NK-92 (cell line): ENCODE data around the gene TRAPPC2L.

Source experiments
- DNase-seq: peaks from one replicate; lab custom pipeline; 2025; ENCODE audit not compliant: unreplicated experiment; lab: John Stamatoyannopoulos, UW

The TRAPPC2L gene, protein sequence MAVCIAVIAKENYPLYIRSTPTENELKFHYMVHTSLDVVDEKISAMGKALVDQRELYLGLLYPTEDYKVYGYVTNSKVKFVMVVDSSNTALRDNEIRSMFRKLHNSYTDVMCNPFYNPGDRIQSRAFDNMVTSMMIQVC

DNA sequence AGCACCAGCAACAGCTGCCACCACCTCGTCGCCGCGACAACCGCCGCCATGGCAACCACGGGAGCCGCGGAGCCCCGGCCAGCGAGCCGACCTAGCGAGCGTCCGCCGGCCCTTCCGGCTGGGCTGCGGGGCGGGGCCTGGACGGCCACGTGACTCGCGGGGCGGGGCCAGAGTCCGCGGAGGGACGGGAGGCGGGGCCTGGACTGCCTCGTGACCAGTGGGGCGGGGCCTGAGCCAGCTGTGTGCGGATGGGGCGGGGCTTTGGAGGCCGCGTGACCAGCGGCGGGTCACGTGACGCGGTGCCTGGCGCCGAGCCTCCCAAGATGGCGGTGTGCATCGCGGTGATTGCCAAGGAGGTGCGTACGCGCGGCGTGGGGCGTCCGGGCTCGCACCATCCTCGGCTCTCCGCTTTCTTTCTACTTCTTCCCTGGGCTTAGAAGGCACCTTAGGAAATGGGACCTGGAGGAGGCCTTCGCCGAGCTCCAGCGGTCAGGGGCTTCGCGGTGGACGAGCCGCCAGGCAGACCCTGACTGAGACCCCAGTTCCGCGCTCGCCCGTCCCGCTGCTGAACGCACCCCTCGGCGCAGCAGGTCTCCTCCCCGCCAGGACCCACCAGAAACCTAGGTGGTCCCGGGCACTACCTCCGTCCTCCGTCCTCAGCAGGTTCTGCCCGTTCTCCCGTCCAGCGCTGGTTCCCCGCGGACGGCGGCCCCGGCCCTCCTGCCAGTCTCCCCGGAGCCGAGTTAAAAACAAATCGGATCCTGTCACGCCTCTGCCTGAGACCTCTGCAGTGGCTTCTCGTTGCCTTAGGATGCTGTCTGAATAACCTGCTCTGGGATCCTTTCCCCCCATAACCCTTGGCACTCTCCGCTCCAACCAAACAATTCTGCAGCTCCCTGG, at the start of gene TRAPPC2L, which contains the start of gene GALNS:
Gene TRAPPC2L (plus strand): TSS at position 300 of the 900 bp plus-strand sequence. CDS start 24 bp downstream, at position 324.
Gene GALNS (minus strand): TSS at position 120 of the 900 bp plus-strand sequence. CDS start 70 bp downstream, at position 50.
- DNase-seq: peak; percentile 85

DNA sequence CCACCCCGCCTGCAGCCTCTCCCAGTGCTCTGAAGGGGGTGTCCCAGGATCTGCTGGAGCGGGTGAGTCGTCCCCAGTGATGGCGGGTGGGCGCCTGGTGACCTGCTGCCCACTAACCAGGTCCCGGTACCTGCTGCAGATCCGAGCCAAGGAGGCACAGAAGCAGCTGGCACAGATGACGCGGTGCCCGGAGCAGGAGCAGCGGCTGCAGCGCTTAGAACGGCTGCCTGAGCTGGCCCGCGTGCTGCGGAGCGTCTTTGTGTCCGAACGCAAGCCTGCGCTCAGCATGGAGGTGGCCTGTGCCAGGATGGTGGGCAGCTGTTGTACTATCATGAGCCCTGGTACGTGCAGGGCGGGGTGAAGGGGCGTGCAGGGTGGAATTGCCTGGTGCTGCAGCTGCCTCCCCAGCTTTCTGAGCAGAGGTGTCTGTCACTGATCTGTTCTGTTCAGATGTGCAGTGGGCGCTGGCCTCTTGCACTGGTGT, 49.7 kb upstream of the TRAPPC2L start:
- DNase-seq: no peak

DNA sequence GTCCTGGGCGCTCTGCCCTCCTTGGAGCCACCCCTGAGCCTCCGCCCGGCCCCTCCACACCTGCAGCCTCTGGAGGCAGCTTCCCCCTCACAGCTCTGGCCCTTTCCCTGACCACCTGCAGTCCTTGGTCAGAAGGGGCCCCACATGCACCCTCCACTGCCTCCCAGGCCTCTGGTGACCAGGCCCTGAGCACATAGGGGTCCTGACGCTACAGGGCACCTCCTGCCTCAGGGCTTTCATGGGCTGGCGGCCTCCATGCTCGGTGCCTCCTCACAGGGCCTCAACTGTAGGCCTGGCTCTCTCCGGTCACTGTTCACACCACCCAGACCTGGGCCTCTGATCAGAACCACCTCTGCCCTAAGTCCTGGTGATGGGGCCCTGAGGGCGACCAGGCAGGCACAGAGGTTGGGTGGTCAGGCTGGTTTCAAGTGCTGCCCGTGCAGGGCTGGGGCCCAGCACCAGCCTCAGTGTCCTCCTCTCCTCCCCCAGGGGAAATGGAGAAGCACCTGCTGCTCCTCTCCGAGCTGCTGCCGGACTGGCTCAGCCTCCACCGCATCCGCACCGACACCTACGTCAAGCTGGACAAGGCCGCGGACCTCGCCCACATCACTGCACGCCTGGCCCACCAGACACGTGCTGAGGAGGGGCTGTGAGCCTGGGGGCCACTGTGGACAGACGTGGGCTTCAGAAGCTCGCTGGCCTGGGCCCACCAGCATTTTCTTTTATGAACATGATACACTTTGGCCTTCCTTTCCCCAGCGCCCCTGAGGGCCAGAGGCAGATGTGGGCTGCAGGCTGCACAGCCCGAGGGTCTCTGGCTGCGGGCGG, 49.1 kb upstream of the TRAPPC2L start:
- DNase-seq: no peak

DNA sequence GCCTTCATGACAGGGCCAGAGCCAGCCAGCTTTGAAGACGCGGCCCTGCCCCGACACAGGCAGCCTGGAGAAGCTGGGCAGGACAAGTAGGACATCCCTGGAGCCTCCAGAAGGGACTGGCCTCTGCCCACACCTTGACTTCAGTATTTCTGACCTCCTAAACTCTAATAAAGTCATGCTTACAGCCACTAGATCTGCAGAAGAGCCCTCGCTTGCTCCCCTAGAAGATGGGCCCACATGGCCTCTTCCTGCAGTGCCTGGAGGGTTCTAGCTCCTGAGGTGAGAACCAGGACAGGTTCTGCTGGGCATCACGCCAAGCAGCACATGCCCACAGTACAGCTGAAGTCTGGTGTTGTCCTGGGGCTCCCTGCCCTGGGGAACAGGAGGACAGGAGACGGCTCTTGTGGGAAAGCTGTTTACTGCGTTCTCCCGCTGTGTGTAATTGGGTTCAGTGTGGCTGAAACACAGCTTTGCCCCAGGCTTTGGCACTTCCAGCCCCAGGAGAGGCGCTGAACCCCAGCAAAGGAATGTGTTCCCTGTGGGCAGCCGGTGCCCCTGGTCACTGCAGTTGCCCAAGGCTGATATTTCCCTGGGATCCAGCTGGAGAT, 47.8 kb upstream of the TRAPPC2L start:
- DNase-seq: no peak

DNA sequence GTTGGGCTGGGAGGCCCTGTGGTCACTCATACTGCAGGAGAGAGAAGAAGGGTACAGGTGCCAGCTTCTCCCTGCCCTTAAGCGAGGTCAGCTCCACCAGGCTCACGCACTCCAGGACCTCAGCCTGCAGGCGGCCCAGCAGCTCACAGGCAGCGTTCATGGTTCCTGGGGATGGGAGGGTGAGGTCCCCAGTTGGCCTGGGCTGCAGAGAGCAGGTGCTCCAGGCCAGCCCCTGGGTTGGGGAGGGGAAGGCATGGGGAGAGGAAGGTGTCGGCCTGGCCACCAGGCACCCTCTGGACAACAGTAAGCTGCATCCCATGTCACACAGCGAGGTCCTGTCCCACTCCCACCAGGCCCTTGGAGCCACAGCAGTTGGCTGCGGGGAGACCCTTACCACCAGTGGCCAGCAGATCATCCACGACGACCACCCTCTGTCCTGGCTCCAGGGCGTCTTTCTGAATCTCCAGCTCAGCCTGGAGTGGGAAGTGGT, 47.2 kb upstream of the TRAPPC2L start:
- no peak for DNase-seq

DNA sequence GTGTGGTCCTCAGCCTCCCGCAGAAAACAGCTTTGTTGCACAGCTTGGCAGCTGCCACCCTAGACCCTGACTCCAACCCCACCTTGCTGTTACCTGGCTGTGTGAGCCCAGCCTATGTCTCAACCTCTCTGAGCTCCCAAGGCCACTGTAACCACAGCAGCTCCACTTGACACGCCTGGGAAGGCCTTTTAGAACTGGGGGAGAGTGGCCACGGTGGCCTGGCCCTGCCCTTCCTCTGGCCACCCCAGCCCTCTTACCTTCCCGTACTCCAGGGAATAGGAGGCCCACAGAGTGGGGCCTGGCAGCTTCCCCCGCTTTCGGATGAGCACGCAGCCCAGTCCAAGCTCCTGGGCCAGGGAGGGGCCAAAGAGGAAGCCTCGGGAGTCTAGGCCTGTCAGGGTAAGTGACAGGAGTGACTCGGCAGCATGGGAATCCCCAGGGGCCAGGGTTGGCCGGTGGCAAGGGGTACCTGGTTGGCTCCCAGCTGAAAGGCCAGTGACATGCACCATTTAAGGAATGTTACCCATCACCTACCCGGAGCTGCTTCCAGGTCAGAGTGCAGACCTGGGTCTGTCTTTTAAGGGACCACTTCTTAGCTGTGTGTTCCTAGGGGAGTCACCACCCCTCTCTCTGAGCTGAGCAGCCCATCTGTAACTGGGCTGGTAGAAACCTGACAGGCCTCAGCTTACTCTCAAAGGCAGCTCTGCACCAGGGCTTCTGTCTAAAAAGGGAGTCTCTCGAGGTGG, 46.6 kb upstream of the TRAPPC2L start:
- DNase-seq: no peak

DNA sequence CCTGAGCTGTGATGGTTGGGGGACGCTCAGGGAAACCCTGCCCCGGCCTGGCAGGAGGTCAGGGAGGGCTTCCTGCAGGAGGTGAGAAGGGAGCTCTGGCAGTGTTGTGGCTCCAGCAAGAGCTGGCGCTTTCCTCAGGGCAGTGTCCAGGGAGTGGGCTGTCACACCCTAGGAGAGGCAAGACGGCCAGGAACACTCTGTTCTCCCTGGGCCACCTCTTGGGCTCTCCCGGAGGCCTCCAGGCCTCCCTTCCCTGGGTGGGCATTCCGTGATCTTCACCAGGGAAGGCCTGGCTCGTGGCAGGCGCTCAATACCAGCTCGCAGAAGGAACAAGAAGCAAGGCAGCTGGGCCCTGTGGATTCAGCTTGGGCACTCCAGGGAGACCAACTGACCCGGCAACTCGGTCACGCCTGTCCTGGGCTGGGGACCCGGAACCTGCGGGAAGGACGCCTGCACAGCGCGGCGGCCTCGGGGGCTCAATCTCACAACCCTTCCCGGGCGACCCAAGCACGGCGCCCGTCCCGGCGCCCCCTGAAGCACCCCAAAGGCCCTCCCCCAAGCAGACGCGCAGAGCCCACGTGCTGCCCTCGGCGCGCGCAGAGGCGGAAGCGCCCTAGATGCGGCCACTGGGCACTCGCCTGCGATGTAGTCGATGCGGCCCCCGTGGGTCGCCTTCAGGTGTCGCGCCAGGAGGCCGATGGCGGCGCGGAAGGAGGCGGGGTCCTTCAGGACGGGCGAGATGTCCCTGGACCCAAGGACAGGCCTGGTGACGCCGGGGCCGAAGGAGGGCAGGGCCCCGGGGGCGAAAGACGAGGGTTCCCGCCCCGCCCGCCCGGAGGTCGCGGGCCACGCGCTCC, 45.8 kb upstream of the TRAPPC2L start:
- DNase-seq: no peak

DNA sequence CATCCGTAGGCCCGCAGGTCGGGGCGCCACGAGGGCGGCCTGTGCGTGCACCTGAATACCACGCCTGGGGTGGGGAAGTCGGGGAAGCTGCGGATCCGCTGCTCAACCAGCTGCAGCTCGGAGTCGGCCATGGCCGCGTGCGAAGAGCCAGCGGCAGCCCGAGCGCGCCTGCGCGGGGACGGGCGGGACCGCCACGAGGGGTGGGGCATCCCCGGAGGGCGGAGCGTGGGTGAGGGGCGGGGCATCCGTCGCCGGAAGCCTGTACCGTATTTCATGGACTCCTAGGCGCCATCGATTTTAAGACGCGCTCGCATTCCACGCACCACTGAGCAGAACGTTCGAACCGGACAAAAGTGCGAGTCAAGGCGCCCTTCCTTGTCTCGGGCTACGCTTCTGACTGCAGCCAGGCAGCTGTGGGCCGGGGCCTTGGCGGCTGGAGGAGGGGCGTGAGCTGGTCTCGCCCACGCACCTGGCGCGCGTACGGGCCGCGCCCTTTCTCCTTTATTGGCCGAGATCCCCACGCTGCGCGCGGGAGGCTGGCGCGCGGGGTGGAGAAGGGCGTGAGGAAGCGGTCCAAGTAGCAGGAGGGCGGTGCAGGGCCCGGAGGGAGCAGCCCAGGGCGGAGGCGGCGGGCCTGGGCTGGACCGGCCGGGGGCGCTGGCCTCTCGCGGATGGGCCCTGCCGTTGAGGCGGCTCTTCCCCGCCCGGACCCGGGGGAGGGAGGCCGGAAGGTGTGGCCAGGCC, 45.0 kb upstream of the TRAPPC2L start, which contains the start of gene APRT:
Gene APRT (minus strand): TSS at position 160 of the 744 bp plus-strand sequence. CDS start 29 bp downstream, at position 131.
- DNase-seq: peak; percentile 56

DNA sequence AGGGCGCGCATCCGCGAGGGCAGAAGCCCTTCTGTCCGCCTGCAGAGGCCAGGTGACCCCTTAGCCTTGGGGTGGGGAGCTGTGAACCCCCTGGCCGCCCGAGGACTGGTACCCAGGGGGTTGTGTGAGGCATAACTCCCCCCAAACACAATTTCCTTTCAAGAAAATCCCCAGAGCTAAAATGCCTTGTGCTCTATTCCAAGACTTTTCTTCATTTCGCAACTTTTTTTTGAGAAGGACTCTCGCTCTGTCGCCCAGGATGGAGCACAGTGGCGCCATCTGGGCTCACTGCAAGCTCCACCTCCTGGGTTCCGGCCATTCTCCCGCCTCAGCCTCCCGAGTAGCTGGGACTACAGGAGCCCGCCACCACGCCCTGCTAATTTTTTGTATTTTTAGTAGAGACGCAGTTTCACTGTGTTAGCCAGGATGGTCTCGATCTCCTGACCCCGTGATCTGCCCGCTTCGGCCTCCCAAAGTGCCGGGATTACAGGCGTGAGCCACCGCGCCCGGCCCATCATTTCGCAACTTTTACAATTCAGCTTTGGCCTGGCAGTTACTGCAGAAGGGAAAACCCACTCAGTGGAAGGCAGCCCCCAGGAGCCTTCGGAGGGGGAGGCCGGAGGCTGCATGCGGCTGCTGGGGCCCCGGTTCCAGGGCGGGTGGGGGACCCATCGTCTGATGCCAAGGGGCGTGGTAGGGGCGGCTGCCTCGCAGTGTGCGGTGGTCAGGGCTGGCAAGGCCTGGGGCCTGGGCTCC, 44.2 kb upstream of the TRAPPC2L start:
- no peak for DNase-seq

DNA sequence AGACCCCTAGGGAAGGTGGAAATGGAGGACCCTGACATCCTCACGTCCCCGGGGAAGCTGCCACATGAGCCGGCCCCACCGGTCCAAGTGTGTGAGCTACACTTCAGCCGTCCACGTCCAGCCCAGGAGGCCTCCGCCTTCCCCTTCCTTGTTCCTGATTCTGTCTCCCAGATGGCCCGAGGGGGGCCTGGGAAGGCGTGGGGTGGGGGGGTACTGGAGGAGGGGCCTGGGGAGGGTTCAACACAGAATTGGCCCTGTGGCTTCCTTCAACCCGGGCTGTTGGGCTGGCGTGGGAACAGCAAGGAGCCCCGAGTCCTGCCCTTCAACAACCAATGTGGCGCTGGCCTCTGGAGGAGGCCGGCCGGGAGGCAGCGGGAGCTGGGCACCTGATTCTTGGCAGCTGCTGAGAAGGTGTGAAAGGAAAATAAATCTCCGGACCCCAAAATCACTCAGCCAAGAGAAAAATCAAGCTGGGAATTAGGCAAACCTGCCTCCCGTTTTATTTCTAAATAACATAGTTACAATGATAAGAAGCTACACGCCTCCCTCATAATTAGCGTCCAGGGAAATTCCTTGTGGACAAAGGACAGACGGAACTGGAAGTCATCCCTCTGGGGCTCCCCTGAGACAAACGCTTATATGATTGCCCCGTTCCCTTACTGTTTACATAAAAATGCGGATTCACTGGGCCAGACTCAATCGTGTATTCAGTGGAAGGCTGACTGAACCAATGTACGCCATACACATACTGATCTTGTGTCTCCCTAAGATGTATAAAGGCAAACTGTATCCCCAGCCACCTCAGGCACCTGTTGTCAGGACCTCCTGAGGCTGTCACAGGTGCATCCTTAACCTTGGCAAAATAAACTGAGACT, 43.4 kb upstream of the TRAPPC2L start:
- no peak for DNase-seq

DNA sequence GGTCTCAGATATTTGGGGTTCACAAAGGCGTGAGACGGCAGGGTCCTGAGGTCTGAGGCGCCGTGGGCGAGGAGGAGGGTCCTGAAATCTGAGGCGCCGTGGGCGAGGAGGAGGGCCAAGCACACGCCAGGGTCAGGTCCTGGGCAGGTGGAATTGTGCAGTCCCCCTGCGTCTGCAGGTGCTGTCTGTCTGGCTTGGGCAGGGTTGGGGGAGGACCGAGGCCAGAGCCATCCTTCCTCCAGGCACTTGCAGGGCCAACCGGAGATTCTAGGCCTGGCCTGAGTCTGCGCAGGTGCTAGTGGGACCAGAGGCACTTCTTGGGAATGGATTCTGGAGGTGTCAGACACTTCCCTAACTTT, 42.8 kb upstream of the TRAPPC2L start:
- DNase-seq: no peak

DNA sequence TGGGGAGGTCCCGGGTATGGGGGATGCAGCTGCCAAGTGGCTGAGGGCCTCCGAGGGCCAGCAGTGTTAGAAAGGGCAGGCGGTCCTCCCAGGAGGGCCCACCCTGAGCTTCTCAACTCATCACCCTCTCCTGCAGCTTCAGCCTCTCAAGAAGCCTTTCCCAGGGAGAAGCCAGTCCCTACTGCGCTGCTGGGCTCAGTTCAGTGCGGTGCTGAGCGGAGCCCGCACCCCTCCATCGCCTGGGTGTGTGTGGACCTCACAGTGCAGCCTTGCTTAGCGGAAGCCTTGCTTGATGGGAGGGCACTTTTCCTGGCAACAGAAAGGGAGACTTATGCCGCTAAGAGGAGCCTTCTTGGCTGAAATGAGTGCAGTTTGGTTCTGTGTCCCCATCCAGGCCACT, 41.7 kb upstream of the TRAPPC2L start:
- DNase-seq: no peak

DNA sequence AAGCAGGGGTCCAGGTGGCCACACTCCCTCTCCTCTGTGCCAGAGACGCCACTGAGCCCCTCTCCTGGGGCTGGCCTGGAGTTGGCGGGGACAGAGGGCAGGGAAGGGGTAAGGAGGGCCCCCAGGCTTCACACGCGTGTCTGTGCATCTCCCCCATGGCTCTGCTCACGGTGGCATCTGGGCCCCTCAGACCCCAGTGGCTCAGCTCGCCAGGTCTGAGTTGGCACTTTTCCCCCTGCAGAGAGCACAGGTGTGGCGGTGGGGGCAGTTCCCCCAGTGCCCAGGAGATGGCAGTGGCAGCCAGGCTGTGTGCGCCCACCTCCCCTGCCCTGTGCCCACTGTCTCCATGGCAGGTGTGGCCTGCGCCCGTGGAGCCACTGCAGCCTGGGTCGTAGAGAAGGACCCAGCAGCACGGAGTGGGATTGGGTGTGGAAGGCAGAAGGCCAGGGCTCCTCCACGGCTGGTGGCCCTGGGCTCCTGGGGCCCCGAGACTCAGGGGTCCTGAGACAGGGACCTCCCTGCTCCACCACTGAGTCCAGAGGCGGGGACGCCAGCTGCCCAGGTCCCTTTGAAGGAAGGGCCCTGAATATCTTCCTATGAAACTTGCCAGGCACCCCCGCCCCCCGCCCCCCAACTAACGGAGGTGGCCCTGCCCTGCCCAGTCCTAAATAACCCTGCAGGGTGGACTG, 40.9 kb upstream of the TRAPPC2L start:
- DNase-seq: no peak

DNA sequence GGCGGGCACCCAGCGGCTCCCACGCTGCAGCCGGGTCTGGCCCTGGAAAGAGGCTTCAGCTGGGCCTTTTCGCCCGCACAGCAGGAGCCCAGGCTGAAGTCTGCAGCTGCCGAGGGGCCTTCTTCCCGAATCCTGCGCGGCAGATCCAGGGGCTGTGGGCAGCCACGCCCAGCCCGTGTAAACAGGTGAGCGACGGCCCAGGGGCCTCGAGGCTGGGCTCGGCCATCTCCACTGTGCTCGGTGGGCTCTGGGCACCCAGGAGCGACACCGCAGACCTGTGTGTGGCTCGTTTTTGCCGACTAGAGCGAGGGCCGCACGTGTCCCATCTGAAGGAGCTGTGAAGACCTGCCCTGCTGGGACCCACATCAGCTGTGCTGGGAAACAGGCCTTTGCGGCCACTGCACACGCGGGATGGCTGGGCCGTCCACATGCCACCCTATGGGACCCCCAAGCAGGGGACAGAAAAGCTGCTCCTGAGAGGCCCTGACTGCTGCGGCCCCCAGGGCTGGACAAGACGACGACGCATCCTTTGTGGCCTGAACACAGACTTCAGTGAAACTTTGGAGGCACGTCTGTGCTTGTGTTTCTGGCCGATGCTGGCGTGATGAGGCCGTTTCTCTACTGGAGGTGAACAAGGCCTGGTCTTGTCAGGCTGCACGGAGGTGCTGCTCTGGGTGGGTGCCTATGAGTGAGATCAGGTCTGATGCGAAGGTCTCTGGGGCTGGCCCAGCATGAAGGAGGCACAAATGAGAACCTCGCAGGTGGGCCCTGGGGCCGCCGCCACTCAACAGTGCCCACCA, 40.0 kb upstream of the TRAPPC2L start:
- DNase-seq: no peak
